ENCODE measurements around the gene TCEANC2. TPM values are rescaled to one million over a fixed set of nuclear protein-coding genes. Genes with fewer than 3 reads are reported as not detected.
A peak's percentile ranks its signal among the peaks of the same experiment; 100 is the strongest.

Gene TCEANC2
- total RNA-seq, 5 donors from 2014 or later (not counting 1 experiment from before 2014, with no cell fraction given), result 5.9 to 12.8 (median 9.7) TPM

DNA sequence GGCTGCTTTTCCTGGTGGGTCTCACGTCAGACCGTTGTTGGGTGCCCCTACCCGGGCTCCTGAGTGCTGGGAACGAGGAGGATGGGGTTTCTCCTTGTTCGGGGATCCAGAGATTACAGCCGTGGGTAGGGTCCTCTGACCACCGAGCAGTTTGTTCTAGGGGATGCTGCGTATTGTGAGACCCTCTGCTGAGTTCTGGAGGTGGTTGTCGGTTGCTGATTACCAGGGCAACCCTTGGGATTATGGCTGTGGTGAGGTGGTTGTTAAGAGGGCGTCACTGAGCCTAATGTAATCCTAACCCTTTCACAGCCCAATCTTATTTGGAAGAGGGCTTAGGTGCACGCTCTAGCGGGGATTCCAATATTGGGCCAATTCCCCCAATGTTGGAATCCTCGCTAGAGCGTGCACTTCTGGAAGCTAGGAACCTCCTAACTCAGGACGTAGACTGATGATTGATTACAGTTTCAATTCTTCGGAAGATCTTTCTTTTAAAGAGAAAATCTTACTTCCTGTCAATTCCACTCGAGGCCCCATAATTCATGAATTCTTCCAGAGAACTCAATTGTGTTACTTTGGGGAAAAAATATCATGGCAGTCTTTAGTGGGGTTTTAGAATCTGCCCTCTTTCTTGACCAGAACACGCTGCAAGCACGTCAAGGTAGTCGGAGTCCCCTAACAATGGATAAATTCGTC is 483 bp downstream of the TCEANC2 start:
- Histone ChIP-seq H3K4me3 (ENCODE audit: control insufficient read depth in 1 of 2, extremely low read depth in 1 of 2, low read length in 1 of 2) (peak overlapping the region; percentile 82 to 91), H3K4me1 (ENCODE audit: control insufficient read depth in 1 of 2, extremely low read depth in 1 of 2, insufficient read depth in 2 of 2, low read length in 2 of 2) (peaks cover 17 to 38% of the 10 kb centered on the region in 2 experiments), H3K9me3 (no peaks in the 10 kb centered on the region), H3K36me3 (ENCODE audit: control insufficient read depth in 2 of 2, extremely low read depth in 1 of 2, insufficient read depth in 1 of 2, low read length in 1 of 2) (peaks cover 0 to 9% of the 10 kb centered on the region in 2 donors), H3K27ac (ENCODE audit: low read length) (peak overlapping the region; percentile 73), H3K27me3 (replicated peaks in 1 of 2; ENCODE audit: control insufficient read depth in 2 of 2, extremely low read depth in 1 of 2, insufficient read depth in 2 of 2, low read length in 1 of 2) (no peaks in the 10 kb centered on the region)
- H3K36me3 Mint-ChIP-seq, result peaks cover 19% of the 10 kb centered on the region
- H3K9me3 Mint-ChIP-seq, result no peaks in the 10 kb centered on the region
- peaks cover 47 to 54% (median 50%) of the 10 kb centered on the region in 3 donors for H3K4me1 Mint-ChIP-seq
- WGBS (ENCODE audit: insufficient coverage), result 7% methylated on average over 15 of the region's 21 CpGs
- H3K4me3 Mint-ChIP-seq, result no peak overlapping the region
- DNase-seq, result peak in 3 of 35 experiments; percentile 2 to 17 (median 4)
- ATAC-seq (replicated peaks in 1 of 4), result no peak
- ChIA-PET POLR2A (interaction anchor here in 1 of 2 donors (0.6 to 1.6 kb wide), 2 partner anchors 21 to 108 kb away, joined by 6 to 9 read pairs; partner anchors contain the start of genes IFT25 and LRRC42), CTCF (interaction anchor here in 1 of 2 donors (0.7 kb wide), 1 partner anchor 104 kb away, joined by 4 read pairs; no protein-coding TSS in a partner anchor)
- no peaks in the 10 kb centered on the region for H3K27me3 Mint-ChIP-seq
- H3K27ac Mint-ChIP-seq, result no peak overlapping the region

DNA sequence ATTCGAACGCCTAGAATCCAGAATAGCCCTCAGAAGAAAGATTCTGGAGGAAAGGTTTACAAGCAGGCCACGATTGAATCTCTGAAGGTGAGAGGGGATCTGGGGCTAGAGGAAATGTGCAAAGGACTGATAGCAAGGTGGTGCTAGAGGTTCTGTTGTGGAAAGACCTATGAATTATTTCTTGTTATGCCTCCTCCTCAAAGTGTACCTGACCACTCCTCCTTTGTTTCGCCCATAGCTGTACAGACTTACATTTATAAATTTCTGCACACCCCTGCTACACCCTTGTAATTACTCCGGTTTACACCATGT is 986 bp downstream of the TCEANC2 start:
- Histone ChIP-seq H3K27me3 (replicated peaks in 1 of 2; ENCODE audit: control insufficient read depth in 2 of 2, extremely low read depth in 1 of 2, insufficient read depth in 2 of 2, low read length in 1 of 2) (no peaks in the 10 kb centered on the region), H3K9me3 (no peaks in the 10 kb centered on the region), H3K27ac (ENCODE audit: low read length) (peak overlapping the region; percentile 73), H3K4me3 (ENCODE audit: control insufficient read depth in 1 of 2, extremely low read depth in 1 of 2, low read length in 1 of 2) (peak overlapping the region in 1 of 2 donors; percentile 91), H3K36me3 (ENCODE audit: control insufficient read depth in 2 of 2, extremely low read depth in 1 of 2, insufficient read depth in 1 of 2, low read length in 1 of 2) (peaks cover 0 to 9% of the 10 kb centered on the region in 2 donors), H3K4me1 (ENCODE audit: control insufficient read depth in 1 of 2, extremely low read depth in 1 of 2, insufficient read depth in 2 of 2, low read length in 2 of 2) (peaks cover 14 to 36% of the 10 kb centered on the region in 2 experiments)
- ATAC-seq (replicated peaks in 1 of 4), result no peak
- Mint-ChIP-seq H3K27ac (no peak overlapping the region), H3K36me3 (peaks cover 22% of the 10 kb centered on the region), H3K4me3 (no peak overlapping the region), H3K9me3 (no peaks in the 10 kb centered on the region), H3K27me3 (no peaks in the 10 kb centered on the region), H3K4me1 (peaks cover 45 to 51% (median 47%) of the 10 kb centered on the region in 3 donors)
- POLR2A ChIA-PET, result interaction anchor here in 1 of 2 donors (0.6 kb wide), 1 partner anchor 21 kb away, joined by 6 read pairs; no protein-coding TSS in a partner anchor
- peak in 2 of 35 experiments; percentile 6 to 22 for DNase-seq
- 14% methylated on average over 2 of the region's 5 CpGs for WGBS (ENCODE audit: insufficient coverage)
- CTCF ChIA-PET, result no interaction called here

DNA sequence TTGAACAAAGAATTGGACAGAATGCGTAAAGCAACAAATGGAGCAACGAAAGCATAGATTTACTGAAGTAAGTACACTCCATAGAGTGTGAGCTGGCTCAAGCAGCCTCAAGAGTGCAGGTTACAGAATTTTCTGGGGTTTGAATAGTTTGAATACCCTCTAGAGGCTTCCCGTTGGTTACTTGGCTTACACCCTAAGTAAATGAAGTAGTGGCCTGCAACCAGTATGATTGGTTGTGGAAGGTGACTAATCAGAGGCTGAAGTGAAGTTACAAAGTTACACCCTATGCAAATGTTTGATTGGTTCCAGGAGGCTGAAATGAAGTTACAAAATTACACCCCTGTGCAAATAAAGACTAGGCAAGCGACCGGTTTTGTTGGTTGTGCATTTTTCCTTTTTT is 10.9 kb downstream of the TCEANC2 start:
- H3K27me3 Mint-ChIP-seq, result no peaks in the 10 kb centered on the region
- no peak overlapping the region for H3K27ac ChIP-seq (ENCODE audit: low read length)
- no peaks in the 10 kb centered on the region for H3K36me3 ChIP-seq (ENCODE audit: control insufficient read depth in 2 of 2, extremely low read depth in 1 of 2, insufficient read depth in 1 of 2, low read length in 1 of 2)
- ChIA-PET CTCF (interaction anchor here in 1 of 2 donors (0.7 kb wide), 1 partner anchor 604 kb away, joined by 4 read pairs; no protein-coding TSS in a partner anchor), POLR2A (no interaction called here)
- no peak overlapping the region for H3K4me3 ChIP-seq (ENCODE audit: control insufficient read depth in 1 of 2, extremely low read depth in 1 of 2, low read length in 1 of 2)
- no peak overlapping the region for H3K27ac Mint-ChIP-seq
- WGBS (ENCODE audit: insufficient coverage), result 100% methylated on average over 3 of the region's 5 CpGs
- ATAC-seq (replicated peaks in 1 of 4) (no peak), DNase-seq (no peak)
- H3K27me3 ChIP-seq (replicated peaks in 1 of 2; ENCODE audit: control insufficient read depth in 2 of 2, extremely low read depth in 1 of 2, insufficient read depth in 2 of 2, low read length in 1 of 2), result no peaks in the 10 kb centered on the region
- no peaks in the 10 kb centered on the region for H3K9me3 ChIP-seq
- no peaks in the 10 kb centered on the region for H3K9me3 Mint-ChIP-seq
- peaks cover 0 to 6% (median 4%) of the 10 kb centered on the region in 3 donors for H3K4me1 Mint-ChIP-seq
- H3K4me3 Mint-ChIP-seq, result no peak overlapping the region
- H3K4me1 ChIP-seq (ENCODE audit: control insufficient read depth in 1 of 2, extremely low read depth in 1 of 2, insufficient read depth in 2 of 2, low read length in 2 of 2), result no peaks in the 10 kb centered on the region
- peaks cover 14% of the 10 kb centered on the region for H3K36me3 Mint-ChIP-seq

DNA sequence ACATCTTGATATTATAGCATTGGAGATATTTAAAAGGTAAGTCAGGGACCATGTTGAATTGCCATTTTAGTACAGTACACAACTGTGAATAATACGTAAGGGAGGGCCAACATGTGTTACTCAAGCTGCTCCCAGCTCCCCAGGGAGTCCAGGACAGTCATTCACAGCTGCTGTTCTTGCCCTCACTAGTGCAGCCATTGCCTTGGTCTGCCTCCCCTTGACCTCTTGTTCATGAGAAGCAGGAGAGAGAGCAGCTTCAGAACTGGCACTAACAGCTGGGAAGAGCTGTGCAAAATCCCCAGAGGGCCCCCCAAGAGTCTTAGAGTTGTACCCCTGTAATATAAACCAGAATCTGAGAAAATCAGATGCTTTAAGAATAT is 16.4 kb downstream of the TCEANC2 start:
- Histone ChIP-seq H3K4me1 (ENCODE audit: control insufficient read depth in 1 of 2, extremely low read depth in 1 of 2, insufficient read depth in 2 of 2, low read length in 2 of 2) (no peaks in the 10 kb centered on the region), H3K27me3 (replicated peaks in 1 of 2; ENCODE audit: control insufficient read depth in 2 of 2, extremely low read depth in 1 of 2, insufficient read depth in 2 of 2, low read length in 1 of 2) (no peaks in the 10 kb centered on the region), H3K9me3 (no peaks in the 10 kb centered on the region), H3K36me3 (ENCODE audit: control insufficient read depth in 2 of 2, extremely low read depth in 1 of 2, insufficient read depth in 1 of 2, low read length in 1 of 2) (peaks cover 0 to 8% of the 10 kb centered on the region in 2 donors), H3K4me3 (ENCODE audit: control insufficient read depth in 1 of 2, extremely low read depth in 1 of 2, low read length in 1 of 2) (no peak overlapping the region), H3K27ac (ENCODE audit: low read length) (no peak overlapping the region)
- CTCF ChIA-PET, result interaction anchor here in 1 of 2 donors (0.9 to 1.5 kb wide), 2 partner anchors 8 to 417 kb away, joined by 5 to 10 read pairs; no protein-coding TSS in a partner anchor
- peaks cover 0 to 4% (median 2%) of the 10 kb centered on the region in 3 donors for H3K4me1 Mint-ChIP-seq
- POLR2A ChIA-PET, result no interaction called here
- H3K27me3 Mint-ChIP-seq, result no peaks in the 10 kb centered on the region
- no peaks in the 10 kb centered on the region for H3K9me3 Mint-ChIP-seq
- peaks cover 8% of the 10 kb centered on the region for H3K36me3 Mint-ChIP-seq
- ATAC-seq (replicated peaks in 1 of 4) (peak in 2 of 4 experiments; percentile 20 to 23), DNase-seq (no peak)
- WGBS (ENCODE audit: insufficient coverage), result 91% methylated on average over 1 of the region's 1 CpG
- no peak overlapping the region for H3K4me3 Mint-ChIP-seq
- peak overlapping the region in 1 of 2 donors; percentile 21 for H3K27ac Mint-ChIP-seq

DNA sequence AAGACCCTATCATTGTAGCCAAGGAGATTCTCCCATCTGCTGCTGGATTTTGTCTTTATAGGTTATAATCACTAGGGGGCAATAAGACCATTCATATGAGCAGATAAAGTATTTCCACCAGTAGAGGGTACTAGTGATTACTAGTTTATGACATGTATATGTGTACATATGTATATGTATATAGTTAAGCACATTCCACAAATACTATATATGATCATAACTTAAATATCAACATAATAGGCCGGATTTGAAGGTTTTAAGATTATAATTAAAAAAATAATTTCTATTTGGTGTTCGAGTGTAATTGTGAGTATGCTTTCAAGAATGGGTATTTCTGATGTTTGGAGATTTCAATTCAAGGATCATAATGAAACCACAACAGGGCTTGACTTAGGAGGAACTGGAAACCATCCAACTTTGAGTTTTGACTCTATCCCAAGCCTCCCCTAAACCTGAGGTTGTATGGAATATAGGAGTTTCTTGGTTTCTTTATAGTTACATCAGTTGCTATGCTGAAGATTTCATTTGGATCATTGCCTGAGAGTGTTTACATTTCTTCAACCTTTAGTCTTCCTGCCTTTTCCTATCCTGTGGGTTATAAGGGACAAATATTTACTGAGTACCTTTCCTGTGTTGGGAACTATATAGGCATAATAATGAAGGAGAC is 16.9 kb downstream of the TCEANC2 start:
- Mint-ChIP-seq H3K27ac (no peak overlapping the region), H3K27me3 (no peaks in the 10 kb centered on the region), H3K4me1 (peaks cover 0 to 4% (median 2%) of the 10 kb centered on the region in 3 donors), H3K4me3 (no peak overlapping the region), H3K9me3 (no peaks in the 10 kb centered on the region), H3K36me3 (peaks cover 8% of the 10 kb centered on the region)
- Histone ChIP-seq H3K4me1 (ENCODE audit: control insufficient read depth in 1 of 2, extremely low read depth in 1 of 2, insufficient read depth in 2 of 2, low read length in 2 of 2) (no peaks in the 10 kb centered on the region), H3K36me3 (ENCODE audit: control insufficient read depth in 2 of 2, extremely low read depth in 1 of 2, insufficient read depth in 1 of 2, low read length in 1 of 2) (peaks cover 0 to 8% of the 10 kb centered on the region in 2 donors), H3K27ac (ENCODE audit: low read length) (no peak overlapping the region), H3K27me3 (replicated peaks in 1 of 2; ENCODE audit: control insufficient read depth in 2 of 2, extremely low read depth in 1 of 2, insufficient read depth in 2 of 2, low read length in 1 of 2) (no peaks in the 10 kb centered on the region), H3K4me3 (ENCODE audit: control insufficient read depth in 1 of 2, extremely low read depth in 1 of 2, low read length in 1 of 2) (no peak overlapping the region), H3K9me3 (no peaks in the 10 kb centered on the region)
- POLR2A ChIA-PET, result interaction anchor here in 1 of 2 donors (0.5 kb wide), 1 partner anchor 1707 kb away, joined by 3 read pairs; no protein-coding TSS in a partner anchor
- CTCF ChIA-PET, result interaction anchor here in 1 of 2 donors (0.9 to 2.1 kb wide), 3 partner anchors 9 to 419 kb away, joined by 5 to 10 read pairs (median 7); no protein-coding TSS in a partner anchor
- peak in 1 of 35 experiments; percentile 72 for DNase-seq
- WGBS (ENCODE audit: insufficient coverage), result no CpG with 5 or more reads among the region's 2 CpGs
- ATAC-seq (replicated peaks in 1 of 4), result peak; percentile 83 to 91 (median 87)

DNA sequence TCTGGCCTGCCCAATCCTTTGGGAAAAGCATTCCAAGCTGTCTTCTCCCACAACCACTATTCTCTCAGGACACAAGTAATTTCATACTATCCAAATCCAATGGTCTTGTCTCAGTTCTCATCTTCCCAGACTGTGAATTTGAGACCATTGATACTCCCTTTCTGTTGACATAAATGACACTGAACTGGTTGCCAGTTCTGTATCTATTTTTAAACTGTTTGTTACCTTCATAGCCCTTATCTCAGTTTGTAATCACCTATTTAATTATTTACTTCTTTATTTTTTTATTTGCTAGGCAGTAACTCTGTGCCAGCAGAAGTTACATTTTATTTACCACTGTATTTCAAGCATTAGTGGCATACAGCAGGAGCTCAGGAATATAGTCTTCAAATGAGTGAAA is 24.0 kb downstream of the TCEANC2 start:
- Histone ChIP-seq H3K27me3 (replicated peaks in 1 of 2; ENCODE audit: control insufficient read depth in 2 of 2, extremely low read depth in 1 of 2, insufficient read depth in 2 of 2, low read length in 1 of 2) (no peaks in the 10 kb centered on the region), H3K4me3 (ENCODE audit: control insufficient read depth in 1 of 2, extremely low read depth in 1 of 2, low read length in 1 of 2) (no peak overlapping the region), H3K27ac (ENCODE audit: low read length) (no peak overlapping the region), H3K36me3 (ENCODE audit: control insufficient read depth in 2 of 2, extremely low read depth in 1 of 2, insufficient read depth in 1 of 2, low read length in 1 of 2) (peaks cover 0 to 8% of the 10 kb centered on the region in 2 donors), H3K9me3 (no peaks in the 10 kb centered on the region), H3K4me1 (ENCODE audit: control insufficient read depth in 1 of 2, extremely low read depth in 1 of 2, insufficient read depth in 2 of 2, low read length in 2 of 2) (no peaks in the 10 kb centered on the region)
- Mint-ChIP-seq H3K4me3 (no peak overlapping the region), H3K4me1 (peaks cover 3 to 5% (median 5%) of the 10 kb centered on the region in 3 donors), H3K9me3 (no peaks in the 10 kb centered on the region), H3K36me3 (peaks cover 10% of the 10 kb centered on the region), H3K27me3 (no peaks in the 10 kb centered on the region), H3K27ac (no peak overlapping the region)
- ATAC-seq (replicated peaks in 1 of 4) (no peak), DNase-seq (no peak)
- POLR2A ChIA-PET, result no interaction called here
- CTCF ChIA-PET, result interaction anchor here in 1 of 2 donors (0.6 kb wide), 1 partner anchor 12 kb away, joined by 3 read pairs; no protein-coding TSS in a partner anchor

Data from T-cell (primary cell).